Heart left ventricle (tissue), 16 donors: ENCODE measurements around the gene HYPK. TPM values are rescaled to one million over a fixed set of nuclear protein-coding genes. Genes with fewer than 3 reads are reported as not detected.

Source experiments
- ATAC-seq, 4 donors: fragments of 200-7000 bp; cut with Tn5 transposase; one replicate each; pipeline ENCODE4 v1.9.1; 2020 to 2022; ENCODE audit warnings: moderate library complexity in 4 of 4, mild to moderate bottlenecking in 3 of 4, moderate number of reproducible peaks in 1 of 4
- DNase-seq, 5 donors: peaks; one replicate each; pipeline ENCODE4 v3.0.0-alpha.2; 2020
- H3K27ac ChIP-seq, 12 donors: fragments of 200-600 bp; sonication (generic) in 4 of 12; one replicate each; pipeline versions ENCODE4 v1.5.0 to v1.8.0; 2016 to 2022; ENCODE audit warnings: mild to moderate bottlenecking in 2 of 12
- H3K27me3 ChIP-seq, 9 donors: fragments of 200-600 bp; sonication (generic) in 2 of 9; one replicate each; pipeline versions ENCODE4 v1.5.1 to v1.8.0; 2016 to 2022; ENCODE audit warnings: mild to moderate bottlenecking in 3 of 9
- H3K36me3 ChIP-seq, 9 donors: fragments of 200-600 bp; sonication (generic) in 2 of 9; one replicate each; pipeline versions ENCODE4 v1.5.0 to v1.8.0; 2018 to 2022; ENCODE audit warnings: mild to moderate bottlenecking in 2 of 9
- H3K4me1 ChIP-seq, 12 donors: fragments of 200-600 bp; sonication (generic) in 4 of 12; one replicate each; pipeline versions ENCODE4 v1.5.0 to v1.8.0; 2016 to 2022; ENCODE audit warnings: mild to moderate bottlenecking in 3 of 12
- H3K4me3 ChIP-seq, 12 donors: fragments of 200-600 bp; sonication (generic) in 4 of 12; one replicate each; pipeline versions ENCODE4 v1.5.0 to v1.8.0; 2017 to 2022; ENCODE audit warnings: mild to moderate bottlenecking in 9 of 12, moderate library complexity in 4 of 12
- H3K9me3 ChIP-seq, 12 donors: fragments of 200-600 bp; sonication (generic) in 4 of 12; one replicate each; pipeline versions ENCODE4 v1.5.0 to v1.8.0; 2016 to 2022; ENCODE audit warnings: mild to moderate bottlenecking in 1 of 12
- POLR2A ChIP-seq, 2 donors: fragments of 450-650 bp; IDR thresholded peaks; one replicate each; pipeline ENCODE4 v1.6.1; 2017; ENCODE audit warnings: antibody characterized with exemption in 2 of 2, mild to moderate bottlenecking in 2 of 2, moderate library complexity in 2 of 2
- WGBS, 4 donors: extraction: QIAGEN DNeasy Blood & Tissue Kit in 2 of 4; methylation state at CpG; one replicate each; pipeline versions ENCODE4 v1.1.5 to v1.1.7; 2013 to 2018; 5-methylcytosine and 5-hydroxymethylcytosine counted together
- intact Hi-C, 10 donors: fragments of 100-400 bp; cut with DNase I; formaldehyde crosslinking; loops; one replicate each; pipeline versions ENCODE4 v1.11.1 to v1.14.2; 2022
- polyA plus RNA-seq, 2 donors: library from polyadenylated mRNA; stranded (reverse); fragments of 200-250 nt; gene quantifications; one replicate each; pipeline ENCODE4 v1.2.3, GENCODE V29; 2013
- total RNA-seq, 9 donors: library from RNA; depleted of rRNA in 2 of 9; stranded (reverse); fragments of >200 nt in 2 of 9; fragmentation: NEBNext Ultra II Directional in 3 of 9; extraction: Animal tissue kit (Norgen Biotek cat#: 25700) in 3 of 9; gene quantifications; one replicate each; pipeline versions ENCODE4 v1.1.0 to v1.2.4, GENCODE V29; 2016 to 2023
- TF ChIP-seq, protein P1 (sequence below), 12 donors: fragments of 200-600 bp; sonication (generic) in 4 of 12; IDR thresholded peaks; one replicate each; pipeline versions ENCODE4 v1.5.0 to v1.8.0; 2018 to 2022; ENCODE audit warnings: antibody characterized with exemption in 12 of 12, mild to moderate bottlenecking in 5 of 12
- donor health status: ischemic (EF 13 %, LVEDD 7.1; RV severe dilation, severe dysfunction).
- donor health status: healthy with polysubstance abuse.
- donor health status: DM: no; HTN: yes; CAD: no.
- donor health status: DM: no; HTN: no; CAD: no.
- donor health status: ischemic (EF 25% LVEDD 6.9; RV normal size, moderate dysfunction).
- donor health status: ischemic (EF 25% LVEDD 5.7; RV mildly dilated, moderate dysfunction).
- donor health status: healthy.
- donor health status: DM: yes; HTN: yes; CAD: no.
- donor health status: ischemic (EF 35%, LVEDD 5.7; RV mildly dilated, moderate dysfunction).
- donor health status: nonischemic (EF 11% LVEDD 7.7; RV severe dilation, severe dysfunction).
- donor health status: DM: yes; HTN: yes; CAD: no.
- donor health status: PGD.
- donor health status: ischemic (EF 29% LVEDD 5.4; RV normal size, mild dysfunction).
- donor health status: nonischemic (EF 23%, LVEDD 6.1; RV moderate dilation, normal function).

The HYPK gene
- total and polyA plus RNA-seq, 11 donors: 10.3 to 56.5 (median 14.5) TPM

DNA sequence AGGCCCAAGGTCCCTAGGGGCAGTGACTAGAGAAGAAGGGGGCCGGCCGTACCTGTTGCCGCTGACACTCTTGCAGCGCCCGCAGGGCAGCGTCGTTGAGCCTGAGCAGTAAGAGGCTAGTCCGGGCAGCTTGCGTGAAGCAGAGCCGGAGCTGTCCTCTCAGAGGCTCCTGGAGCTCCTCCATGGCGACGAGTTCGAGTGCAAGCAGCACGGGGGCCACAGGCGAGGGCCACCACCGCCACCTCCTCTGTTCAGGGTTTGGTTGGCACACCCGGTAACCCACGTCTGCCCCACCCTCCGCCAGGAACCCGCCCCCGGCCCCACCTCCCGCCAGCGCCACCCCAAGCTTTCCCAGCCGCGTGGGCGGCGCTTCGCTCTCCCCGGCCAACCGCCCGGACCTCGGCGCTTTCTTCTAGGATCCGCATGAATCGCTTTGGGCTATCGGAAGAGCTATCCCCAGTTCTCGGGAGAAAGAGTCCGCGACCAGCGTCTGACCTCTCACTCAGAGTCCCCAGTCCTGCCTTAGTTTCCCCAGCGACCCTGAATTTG is 23.6 kb upstream of the HYPK start, which contains the start of gene ELL3:
TSS of gene ELL3 (minus strand) at position 249 of the 549 bp plus-strand sequence. CDS start at position 184, 65 bp downstream.
- ATAC-seq (peak; percentile 68 to 90 (median 86)), DNase-seq (peak; percentile 78 to 89 (median 81))
- Histone ChIP-seq H3K4me3 (peak within 1 kb of the TSS; percentile 43 to 83 (median 69)), H3K9me3 (no peaks in the 10 kb centered on the region), H3K27me3 (no peaks in the 10 kb centered on the region), H3K4me1 (peaks cover 0 to 26% (median 13%) of the 10 kb centered on the region in 12 donors), H3K36me3 (peaks cover 0 to 30% (median 21%) of the 10 kb centered on the region in 9 donors), H3K27ac (peak within 1 kb of the TSS; percentile 30 to 91 (median 81))
- intact Hi-C loops: no loop called here
- peak in 1 of 2 donors; percentile 18 for TF ChIP-seq POLR2A (IDR thresholded peaks at IDR 0.05)
- TF ChIP-seq, protein P1, sequence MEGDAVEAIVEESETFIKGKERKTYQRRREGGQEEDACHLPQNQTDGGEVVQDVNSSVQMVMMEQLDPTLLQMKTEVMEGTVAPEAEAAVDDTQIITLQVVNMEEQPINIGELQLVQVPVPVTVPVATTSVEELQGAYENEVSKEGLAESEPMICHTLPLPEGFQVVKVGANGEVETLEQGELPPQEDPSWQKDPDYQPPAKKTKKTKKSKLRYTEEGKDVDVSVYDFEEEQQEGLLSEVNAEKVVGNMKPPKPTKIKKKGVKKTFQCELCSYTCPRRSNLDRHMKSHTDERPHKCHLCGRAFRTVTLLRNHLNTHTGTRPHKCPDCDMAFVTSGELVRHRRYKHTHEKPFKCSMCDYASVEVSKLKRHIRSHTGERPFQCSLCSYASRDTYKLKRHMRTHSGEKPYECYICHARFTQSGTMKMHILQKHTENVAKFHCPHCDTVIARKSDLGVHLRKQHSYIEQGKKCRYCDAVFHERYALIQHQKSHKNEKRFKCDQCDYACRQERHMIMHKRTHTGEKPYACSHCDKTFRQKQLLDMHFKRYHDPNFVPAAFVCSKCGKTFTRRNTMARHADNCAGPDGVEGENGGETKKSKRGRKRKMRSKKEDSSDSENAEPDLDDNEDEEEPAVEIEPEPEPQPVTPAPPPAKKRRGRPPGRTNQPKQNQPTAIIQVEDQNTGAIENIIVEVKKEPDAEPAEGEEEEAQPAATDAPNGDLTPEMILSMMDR (IDR thresholded peaks at IDR 0.05): no peak
- 2 to 5% (median 2%) methylated on average over 14 to 41 of the region's 41 CpGs for WGBS, 4 donors

DNA sequence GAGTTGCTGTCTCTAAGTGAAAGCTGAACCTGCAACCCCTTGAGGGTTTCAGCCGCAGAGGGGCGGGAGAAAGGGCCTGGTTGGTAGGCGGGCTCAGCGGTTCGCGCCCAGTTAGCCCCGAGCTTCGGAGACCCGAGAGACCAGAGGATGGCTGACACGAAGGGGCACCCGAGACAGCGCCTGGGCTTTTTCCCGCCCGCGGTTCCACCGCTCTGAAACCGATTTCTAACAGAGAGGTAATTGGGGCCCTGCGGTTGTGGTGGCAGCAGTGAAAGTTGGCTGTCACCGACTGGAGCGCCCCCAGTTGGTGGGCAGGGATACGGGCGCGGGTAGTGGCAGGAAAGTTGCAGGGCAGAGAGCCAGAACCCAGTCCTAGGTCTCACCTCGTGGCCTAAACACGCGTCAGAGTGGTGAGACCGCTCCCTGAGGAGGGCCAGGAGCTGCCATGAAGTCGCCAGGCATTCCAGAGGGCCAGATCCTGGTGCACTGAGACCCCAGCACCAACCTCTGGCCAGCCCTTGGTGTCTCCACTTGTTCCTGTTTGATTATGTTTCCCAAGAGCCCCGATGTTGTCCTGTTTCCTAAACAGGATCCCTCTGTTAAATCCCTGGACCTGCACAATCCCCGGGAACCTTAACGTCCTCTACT is 23.0 kb upstream of the HYPK start:
- peaks cover 0 to 22% (median 13%) of the 10 kb centered on the region in 12 donors for H3K4me1 ChIP-seq
- peak in 1 of 2 donors; percentile 35 for TF ChIP-seq POLR2A (IDR thresholded peaks at IDR 0.05)
- TF ChIP-seq, protein P1 (IDR thresholded peaks at IDR 0.05): peak; percentile 42 to 86 (median 70)
- DNase-seq (peak; percentile 71 to 88 (median 80)), ATAC-seq (peak; percentile 63 to 80 (median 79))
- no peaks in the 10 kb centered on the region for H3K27me3 ChIP-seq
- H3K27ac ChIP-seq: peak overlapping the region; percentile 30 to 91 (median 81)
- intact Hi-C loops: no loop called here
- H3K4me3 ChIP-seq: peak overlapping the region; percentile 43 to 83 (median 69)
- H3K9me3 ChIP-seq: no peaks in the 10 kb centered on the region
- peaks cover 0 to 24% (median 15%) of the 10 kb centered on the region in 9 donors for H3K36me3 ChIP-seq
- WGBS, 4 donors: 2 to 5% (median 3%) methylated on average over 13 to 31 of the region's 31 CpGs

DNA sequence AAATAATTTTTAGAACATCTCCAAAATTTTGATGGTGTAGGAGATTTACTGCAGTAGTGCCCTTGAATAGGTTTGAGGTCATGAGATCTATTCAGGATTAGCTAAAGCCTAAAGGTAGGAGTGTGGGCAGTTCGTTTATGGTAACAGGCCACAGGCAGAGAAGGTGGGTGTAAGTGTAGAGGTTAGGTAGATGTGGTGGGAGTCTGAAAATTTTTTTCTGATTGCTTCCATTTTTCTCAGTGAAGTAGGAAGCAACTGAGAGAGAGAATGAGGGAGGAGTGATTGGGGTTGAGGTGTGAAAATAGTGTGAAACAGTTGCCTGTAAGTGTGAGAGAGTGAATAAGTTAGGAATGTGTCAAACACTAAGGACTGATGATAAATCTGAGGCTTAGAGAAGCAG is 21.4 kb upstream of the HYPK start:
- no peaks in the 10 kb centered on the region for H3K9me3 ChIP-seq
- H3K4me1 ChIP-seq: peaks cover 0 to 22% (median 13%) of the 10 kb centered on the region in 12 donors
- no peak overlapping the region for H3K27ac ChIP-seq
- ATAC-seq (no peak), DNase-seq (no peak)
- WGBS, 4 donors: 87 to 94% (median 90%) methylated on average over 1 of the region's 1 CpG
- H3K36me3 ChIP-seq: peaks cover 0 to 9% (median 0%) of the 10 kb centered on the region in 9 donors
- intact Hi-C loops: no loop called here
- no peak overlapping the region for H3K4me3 ChIP-seq
- TF ChIP-seq POLR2A (IDR thresholded peaks at IDR 0.05): no peak
- TF ChIP-seq, protein P1 (IDR thresholded peaks at IDR 0.05): no peak
- H3K27me3 ChIP-seq: no peaks in the 10 kb centered on the region

DNA sequence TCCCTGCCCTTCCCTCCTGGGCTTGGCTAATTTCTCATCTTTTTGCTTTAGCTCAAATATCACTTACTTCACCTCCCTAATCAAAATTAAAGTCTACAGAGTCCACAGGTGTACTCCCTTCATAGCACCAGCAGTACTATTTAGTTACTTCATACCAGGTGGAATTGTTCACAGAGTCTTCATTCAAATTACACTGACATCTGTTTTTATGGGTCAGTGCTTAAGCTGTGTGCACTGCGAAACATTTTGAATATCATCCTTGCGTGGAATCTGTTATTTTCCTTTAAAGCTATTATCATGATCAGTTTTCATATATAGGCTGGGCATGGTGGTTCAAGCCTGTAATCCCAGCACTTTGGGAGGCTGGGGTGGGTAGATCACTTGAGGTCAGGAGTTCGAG is 11.0 kb upstream of the HYPK start:
- H3K27me3 ChIP-seq: no peaks in the 10 kb centered on the region
- TF ChIP-seq, protein P1 (IDR thresholded peaks at IDR 0.05): no peak
- TF ChIP-seq POLR2A (IDR thresholded peaks at IDR 0.05): no peak
- peaks cover 0 to 22% (median 16%) of the 10 kb centered on the region in 12 donors for H3K4me1 ChIP-seq
- DNase-seq (no peak), ATAC-seq (no peak)
- H3K9me3 ChIP-seq: no peaks in the 10 kb centered on the region
- intact Hi-C loops: no loop called here
- WGBS, 4 donors: 96 to 99% (median 98%) methylated on average over 3 of the region's 3 CpGs
- H3K27ac ChIP-seq: no peak overlapping the region
- peaks cover 0 to 14% (median 11%) of the 10 kb centered on the region in 9 donors for H3K36me3 ChIP-seq
- H3K4me3 ChIP-seq: no peak overlapping the region
